ENCODE results near the gene ZXDC.

ZXDC gene

GRCh38 chr3:126500016-126500415, 24.3 kb upstream of the ZXDC start:
- no peak for DNase-seq (ENCODE audit: low read depth)
- H3K4me3 ChIP-seq (ENCODE audit: low read depth, low read length) = no peak overlapping the region
- TF ChIP-seq CTCF (conservative IDR thresholded peaks at IDR 0.05; ENCODE audit: low read depth, low read length) = no peak

DNA sequence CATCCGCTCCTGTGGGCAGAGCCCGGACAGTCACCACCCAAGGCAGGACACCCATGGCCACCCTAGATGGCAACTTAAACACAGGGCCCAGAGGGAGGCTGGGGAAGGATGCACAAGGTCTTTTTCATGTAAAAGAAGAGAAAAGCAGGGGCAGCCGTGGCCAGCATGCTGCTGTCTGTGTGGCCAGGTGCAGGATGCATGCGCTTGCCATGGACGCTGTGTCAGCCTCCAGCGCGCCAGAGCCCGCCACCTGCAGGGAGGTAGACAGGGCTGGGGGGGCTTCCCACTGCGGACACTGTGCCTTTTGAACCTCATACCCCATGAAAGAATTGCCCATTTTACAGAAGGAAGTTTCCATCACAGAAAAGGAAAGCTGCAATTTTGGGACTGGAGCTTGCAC, 23.7 kb upstream of the ZXDC start:
- no peak for TF ChIP-seq CTCF (conservative IDR thresholded peaks at IDR 0.05; ENCODE audit: low read depth, low read length)
- DNase-seq (ENCODE audit: low read depth) = no peak
- no peak overlapping the region for H3K4me3 ChIP-seq (ENCODE audit: low read depth, low read length)

GRCh38 chr3:126498929-126499328, 23.2 kb upstream of the ZXDC start:
- no peak for DNase-seq (ENCODE audit: low read depth)
- H3K4me3 ChIP-seq (ENCODE audit: low read depth, low read length) = no peak overlapping the region
- TF ChIP-seq CTCF (conservative IDR thresholded peaks at IDR 0.05; ENCODE audit: low read depth, low read length) = no peak

- no peak for DNase-seq (ENCODE audit: low read depth)
- no peak for TF ChIP-seq CTCF (conservative IDR thresholded peaks at IDR 0.05; ENCODE audit: low read depth, low read length)
Observed at GRCh38 chr3:126498461-126498860, 22.8 kb upstream of the ZXDC start.

GRCh38 chr3:126497956-126498355, 22.3 kb upstream of the ZXDC start:
- DNase-seq (ENCODE audit: low read depth) = no peak
- TF ChIP-seq CTCF (conservative IDR thresholded peaks at IDR 0.05; ENCODE audit: low read depth, low read length) = no peak
- H3K4me3 ChIP-seq (ENCODE audit: low read depth, low read length) = no peak overlapping the region

More at GRCh38 chr3:126498461-126498860, 22.8 kb upstream of the ZXDC start:
- no peak overlapping the region for H3K4me3 ChIP-seq (ENCODE audit: low read depth, low read length)

DNA sequence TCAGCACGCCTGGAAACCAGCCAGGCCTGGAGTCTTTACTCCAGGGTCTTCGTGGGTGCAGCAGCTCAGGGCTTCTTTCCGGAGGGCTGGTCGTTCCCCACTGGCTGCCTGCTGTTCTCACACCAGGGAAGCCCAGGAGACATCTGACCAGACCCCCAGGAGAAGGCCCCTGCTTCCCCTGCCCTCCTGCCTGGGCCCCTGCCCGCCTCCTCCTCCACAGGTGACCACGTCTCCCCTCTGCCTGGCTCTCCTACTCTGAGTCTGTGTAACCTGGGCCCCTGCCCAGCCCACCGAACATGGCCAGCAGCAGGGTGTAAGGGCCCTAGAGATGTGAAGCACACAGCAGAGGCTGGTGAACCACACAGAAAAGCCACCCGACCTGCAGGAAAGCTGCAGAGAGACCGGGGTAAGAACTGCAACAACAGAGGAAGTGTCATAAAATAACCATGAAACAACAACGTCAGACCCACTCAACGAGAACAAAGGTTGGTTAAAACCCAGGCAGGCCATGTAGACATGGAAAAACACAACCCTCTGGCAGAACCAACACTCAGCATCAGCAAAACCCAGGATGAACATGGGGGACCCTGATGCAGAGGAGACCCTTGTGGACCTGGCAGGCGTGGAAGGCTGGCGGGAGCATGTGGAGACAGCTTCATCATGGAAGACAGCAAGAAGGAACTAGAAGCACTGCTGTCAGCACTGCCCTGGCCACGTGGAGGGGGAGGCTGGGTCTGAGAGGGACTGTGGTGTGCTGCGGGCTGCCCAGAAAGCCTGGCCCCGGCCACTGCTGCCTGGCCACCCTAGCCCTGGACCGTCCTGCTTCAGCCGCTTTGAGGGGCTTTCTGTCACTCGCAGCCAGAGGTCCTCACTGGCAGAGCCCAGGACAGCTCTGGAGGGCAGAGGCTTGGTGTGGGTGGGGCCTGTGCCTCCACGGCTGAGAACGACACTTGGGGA, 21.5 kb upstream of the ZXDC start:
- TF ChIP-seq CTCF (conservative IDR thresholded peaks at IDR 0.05; ENCODE audit: low read depth, low read length) = no peak
- no peak overlapping the region for H3K4me3 ChIP-seq (ENCODE audit: low read depth, low read length)
- DNase-seq (ENCODE audit: low read depth) = no peak

DNA sequence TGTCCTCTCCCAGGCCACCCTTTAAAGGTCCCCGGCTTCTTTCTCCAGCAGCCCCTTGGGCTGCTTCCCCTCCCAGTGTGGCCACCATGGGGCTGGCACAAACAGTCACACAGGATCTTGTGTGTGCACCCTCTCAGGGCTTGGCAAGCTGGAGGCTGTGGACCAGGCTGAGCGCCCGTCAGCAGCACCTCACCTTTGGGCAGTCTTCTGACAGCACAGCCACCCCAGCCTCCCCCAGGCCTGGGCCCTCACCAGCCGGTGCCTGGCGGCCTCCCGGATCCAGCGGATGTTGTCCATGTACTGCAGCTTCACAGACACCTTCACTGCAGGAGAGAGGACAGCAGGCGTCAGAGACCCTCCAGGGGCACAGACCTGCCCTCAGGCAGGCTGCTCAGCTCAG, 20.1 kb upstream of the ZXDC start:
- no peak for DNase-seq (ENCODE audit: low read depth)
- no peak for TF ChIP-seq CTCF (conservative IDR thresholded peaks at IDR 0.05; ENCODE audit: low read depth, low read length)

More for the DNA sequence above, 20.1 kb upstream of the ZXDC start:
- no peak overlapping the region for H3K4me3 ChIP-seq (ENCODE audit: low read depth, low read length)

Data from choroid plexus epithelial cell (primary cell).